ENCODE data around the gene SMARCA4. TPM values are rescaled to one million over a fixed set of nuclear protein-coding genes. Genes with fewer than 3 reads are reported as not detected.

Gene SMARCA4
- total and polyA plus RNA-seq, 2 experiments from 2014 or later: 177 to 336 TPM

DNA sequence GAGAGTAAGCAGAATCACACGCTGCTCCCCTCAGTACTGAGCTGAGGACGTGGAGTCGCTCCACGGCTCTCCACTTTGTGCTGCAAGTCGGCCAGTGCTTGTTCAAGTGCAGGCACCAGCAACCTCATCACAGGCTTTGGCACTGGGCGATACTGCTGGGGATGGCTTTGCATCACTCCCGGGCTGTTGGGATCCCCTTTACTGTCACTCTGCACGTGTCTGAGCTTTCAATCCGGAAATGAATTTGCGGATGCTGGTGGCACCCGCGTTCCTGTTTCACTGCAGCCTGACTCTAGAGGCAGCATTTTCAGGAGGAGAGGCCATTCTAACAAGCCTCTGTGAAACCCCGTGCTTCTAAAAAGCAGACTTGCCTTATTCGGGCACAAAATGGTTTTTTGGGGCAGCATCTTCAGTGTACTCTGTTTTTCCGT is 19.1 kb downstream of the SMARCA4 start (continued):
- TF ChIP-seq, protein P1, sequence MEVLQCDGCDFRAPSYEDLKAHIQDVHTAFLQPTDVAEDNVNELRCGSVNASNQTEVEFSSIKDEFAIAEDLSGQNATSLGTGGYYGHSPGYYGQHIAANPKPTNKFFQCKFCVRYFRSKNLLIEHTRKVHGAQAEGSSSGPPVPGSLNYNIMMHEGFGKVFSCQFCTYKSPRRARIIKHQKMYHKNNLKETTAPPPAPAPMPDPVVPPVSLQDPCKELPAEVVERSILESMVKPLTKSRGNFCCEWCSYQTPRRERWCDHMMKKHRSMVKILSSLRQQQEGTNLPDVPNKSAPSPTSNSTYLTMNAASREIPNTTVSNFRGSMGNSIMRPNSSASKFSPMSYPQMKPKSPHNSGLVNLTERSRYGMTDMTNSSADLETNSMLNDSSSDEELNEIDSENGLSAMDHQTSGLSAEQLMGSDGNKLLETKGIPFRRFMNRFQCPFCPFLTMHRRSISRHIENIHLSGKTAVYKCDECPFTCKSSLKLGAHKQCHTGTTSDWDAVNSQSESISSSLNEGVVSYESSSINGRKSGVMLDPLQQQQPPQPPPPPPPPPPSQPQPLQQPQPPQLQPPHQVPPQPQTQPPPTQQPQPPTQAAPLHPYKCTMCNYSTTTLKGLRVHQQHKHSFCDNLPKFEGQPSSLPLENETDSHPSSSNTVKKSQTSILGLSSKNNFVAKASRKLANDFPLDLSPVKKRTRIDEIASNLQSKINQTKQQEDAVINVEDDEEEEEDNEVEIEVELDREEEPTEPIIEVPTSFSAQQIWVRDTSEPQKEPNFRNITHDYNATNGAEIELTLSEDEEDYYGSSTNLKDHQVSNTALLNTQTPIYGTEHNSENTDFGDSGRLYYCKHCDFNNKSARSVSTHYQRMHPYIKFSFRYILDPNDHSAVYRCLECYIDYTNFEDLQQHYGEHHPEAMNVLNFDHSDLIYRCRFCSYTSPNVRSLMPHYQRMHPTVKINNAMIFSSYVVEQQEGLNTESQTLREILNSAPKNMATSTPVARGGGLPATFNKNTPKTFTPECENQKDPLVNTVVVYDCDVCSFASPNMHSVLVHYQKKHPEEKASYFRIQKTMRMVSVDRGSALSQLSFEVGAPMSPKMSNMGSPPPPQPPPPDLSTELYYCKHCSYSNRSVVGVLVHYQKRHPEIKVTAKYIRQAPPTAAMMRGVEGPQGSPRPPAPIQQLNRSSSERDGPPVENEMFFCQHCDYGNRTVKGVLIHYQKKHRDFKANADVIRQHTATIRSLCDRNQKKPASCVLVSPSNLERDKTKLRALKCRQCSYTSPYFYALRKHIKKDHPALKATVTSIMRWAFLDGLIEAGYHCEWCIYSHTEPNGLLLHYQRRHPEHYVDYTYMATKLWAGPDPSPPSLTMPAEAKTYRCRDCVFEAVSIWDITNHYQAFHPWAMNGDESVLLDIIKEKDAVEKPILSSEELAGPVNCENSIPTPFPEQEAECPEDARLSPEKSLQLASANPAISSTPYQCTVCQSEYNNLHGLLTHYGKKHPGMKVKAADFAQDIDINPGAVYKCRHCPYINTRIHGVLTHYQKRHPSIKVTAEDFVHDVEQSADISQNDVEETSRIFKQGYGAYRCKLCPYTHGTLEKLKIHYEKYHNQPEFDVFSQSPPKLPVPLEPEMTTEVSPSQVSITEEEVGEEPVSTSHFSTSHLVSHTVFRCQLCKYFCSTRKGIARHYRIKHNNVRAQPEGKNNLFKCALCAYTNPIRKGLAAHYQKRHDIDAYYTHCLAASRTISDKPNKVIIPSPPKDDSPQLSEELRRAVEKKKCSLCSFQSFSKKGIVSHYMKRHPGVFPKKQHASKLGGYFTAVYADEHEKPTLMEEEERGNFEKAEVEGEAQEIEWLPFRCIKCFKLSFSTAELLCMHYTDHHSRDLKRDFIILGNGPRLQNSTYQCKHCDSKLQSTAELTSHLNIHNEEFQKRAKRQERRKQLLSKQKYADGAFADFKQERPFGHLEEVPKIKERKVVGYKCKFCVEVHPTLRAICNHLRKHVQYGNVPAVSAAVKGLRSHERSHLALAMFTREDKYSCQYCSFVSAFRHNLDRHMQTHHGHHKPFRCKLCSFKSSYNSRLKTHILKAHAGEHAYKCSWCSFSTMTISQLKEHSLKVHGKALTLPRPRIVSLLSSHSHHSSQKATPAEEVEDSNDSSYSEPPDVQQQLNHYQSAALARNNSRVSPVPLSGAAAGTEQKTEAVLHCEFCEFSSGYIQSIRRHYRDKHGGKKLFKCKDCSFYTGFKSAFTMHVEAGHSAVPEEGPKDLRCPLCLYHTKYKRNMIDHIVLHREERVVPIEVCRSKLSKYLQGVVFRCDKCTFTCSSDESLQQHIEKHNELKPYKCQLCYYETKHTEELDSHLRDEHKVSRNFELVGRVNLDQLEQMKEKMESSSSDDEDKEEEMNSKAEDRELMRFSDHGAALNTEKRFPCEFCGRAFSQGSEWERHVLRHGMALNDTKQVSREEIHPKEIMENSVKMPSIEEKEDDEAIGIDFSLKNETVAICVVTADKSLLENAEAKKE (CRISPR knock-in tag; IDR thresholded peaks at IDR 0.05): no peak
- TF ChIP-seq, protein P2, sequence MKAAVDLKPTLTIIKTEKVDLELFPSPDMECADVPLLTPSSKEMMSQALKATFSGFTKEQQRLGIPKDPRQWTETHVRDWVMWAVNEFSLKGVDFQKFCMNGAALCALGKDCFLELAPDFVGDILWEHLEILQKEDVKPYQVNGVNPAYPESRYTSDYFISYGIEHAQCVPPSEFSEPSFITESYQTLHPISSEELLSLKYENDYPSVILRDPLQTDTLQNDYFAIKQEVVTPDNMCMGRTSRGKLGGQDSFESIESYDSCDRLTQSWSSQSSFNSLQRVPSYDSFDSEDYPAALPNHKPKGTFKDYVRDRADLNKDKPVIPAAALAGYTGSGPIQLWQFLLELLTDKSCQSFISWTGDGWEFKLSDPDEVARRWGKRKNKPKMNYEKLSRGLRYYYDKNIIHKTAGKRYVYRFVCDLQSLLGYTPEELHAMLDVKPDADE (IDR thresholded peaks at IDR 0.05): no peak

DNA sequence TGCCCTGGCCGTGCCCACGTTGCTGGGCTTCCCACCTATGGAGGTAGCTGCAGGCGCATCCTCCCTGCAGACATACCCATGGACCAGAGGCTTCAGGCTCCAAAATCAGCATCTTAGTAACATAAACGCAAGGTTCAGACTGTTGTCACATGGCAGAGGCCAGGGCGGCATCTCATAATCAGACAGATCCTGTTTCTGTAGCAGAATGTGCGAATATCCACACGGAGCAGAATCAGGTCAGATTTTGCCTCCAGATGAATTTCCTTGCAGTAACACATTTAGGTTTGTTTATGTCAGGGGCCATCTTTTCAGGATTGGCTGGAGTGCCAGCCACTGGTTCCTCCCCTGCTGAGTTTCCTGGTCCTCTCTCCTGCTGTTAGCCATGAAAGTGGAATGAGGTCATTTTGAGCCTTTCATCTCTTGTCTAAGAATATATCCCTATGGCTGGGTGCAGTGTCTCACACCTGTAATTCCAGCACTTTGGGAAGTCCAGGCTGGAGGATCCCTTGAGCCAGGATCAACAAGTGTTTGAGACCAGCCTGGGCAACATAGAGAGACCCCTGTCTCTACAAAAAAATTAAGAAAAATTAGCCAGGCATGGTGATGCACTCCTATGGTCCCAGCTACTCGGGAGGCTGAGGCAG is 20.5 kb downstream of the SMARCA4 start:
- H3K27me3 ChIP-seq (ENCODE audit: insufficient read depth): no peaks in the 10 kb centered on the region
- no peak overlapping the region for H3K27ac ChIP-seq (ENCODE audit: low read depth)
- H3K9me2 ChIP-seq (ENCODE audit: insufficient read depth): no peaks in the 10 kb centered on the region
- peaks cover 33% of the 10 kb centered on the region for H3K36me3 Mint-ChIP-seq (ENCODE audit: low read depth)
- no peak overlapping the region for H3K4me3 Mint-ChIP-seq
- no peak overlapping the region for H2AFZ ChIP-seq
- peaks cover 91% of the 10 kb centered on the region for H3K79me2 ChIP-seq (replicated peaks; ENCODE audit: insufficient read depth)
- no peak overlapping the region for H3K4me3 ChIP-seq
- ATAC-seq (no peak), DNase-seq (ENCODE audit: low spot score) (no peak)
- H4K20me1 ChIP-seq (replicated peaks; ENCODE audit: insufficient read depth): peaks cover 71% of the 10 kb centered on the region
- 0 out of 2 replicates have a peak, but pooled peaks cover 13% of the 10 kb centered on the region for H3F3A ChIP-seq (replicated peaks; ENCODE audit: low read depth)
- no peak overlapping the region for H3K4me2 ChIP-seq
- no peak overlapping the region for H3K27ac Mint-ChIP-seq
- no peaks in the 10 kb centered on the region for H3K9me3 Mint-ChIP-seq
- peaks cover 5% of the 10 kb centered on the region; the same call in 1 of the 2 replicates for H3K36me3 ChIP-seq (ENCODE audit: insufficient read depth)
- H3K4me1 Mint-ChIP-seq: peaks cover 15% of the 10 kb centered on the region; the same call in 2 of the 3 replicates
- H3K27me3 Mint-ChIP-seq (ENCODE audit: insufficient read depth, low read depth, poor library complexity): peaks cover 4% of the 10 kb centered on the region
- H3K4me1 ChIP-seq (ENCODE audit: insufficient read depth): no peaks in the 10 kb centered on the region; the same call in 1 of the 2 replicates
- TF ChIP-seq JUNB (IDR thresholded peaks at IDR 0.05; ENCODE audit: unreplicated experiment) (no peak), CREB1 (CRISPR knock-in tag; IDR thresholded peaks at IDR 0.05; ENCODE audit: low read depth) (no peak), EZH2phosphoT487 (IDR thresholded peaks at IDR 0.05; ENCODE audit: unreplicated experiment) (no peak), STAT1 (IDR thresholded peaks at IDR 0.05; ENCODE audit: unreplicated experiment) (no peak), POLR2AphosphoS5 (IDR thresholded peaks at IDR 0.05; ENCODE audit: low read depth) (no peak), ZNF114 (CRISPR knock-in tag; IDR thresholded peaks at IDR 0.05) (no peak), EZH2 (IDR thresholded peaks at IDR 0.05; ENCODE audit: low read depth, unreplicated experiment) (no peak), NANOG (IDR thresholded peaks at IDR 0.05; ENCODE audit: borderline replicate concordance) (no peak)
- TF ChIP-seq, protein P3, sequence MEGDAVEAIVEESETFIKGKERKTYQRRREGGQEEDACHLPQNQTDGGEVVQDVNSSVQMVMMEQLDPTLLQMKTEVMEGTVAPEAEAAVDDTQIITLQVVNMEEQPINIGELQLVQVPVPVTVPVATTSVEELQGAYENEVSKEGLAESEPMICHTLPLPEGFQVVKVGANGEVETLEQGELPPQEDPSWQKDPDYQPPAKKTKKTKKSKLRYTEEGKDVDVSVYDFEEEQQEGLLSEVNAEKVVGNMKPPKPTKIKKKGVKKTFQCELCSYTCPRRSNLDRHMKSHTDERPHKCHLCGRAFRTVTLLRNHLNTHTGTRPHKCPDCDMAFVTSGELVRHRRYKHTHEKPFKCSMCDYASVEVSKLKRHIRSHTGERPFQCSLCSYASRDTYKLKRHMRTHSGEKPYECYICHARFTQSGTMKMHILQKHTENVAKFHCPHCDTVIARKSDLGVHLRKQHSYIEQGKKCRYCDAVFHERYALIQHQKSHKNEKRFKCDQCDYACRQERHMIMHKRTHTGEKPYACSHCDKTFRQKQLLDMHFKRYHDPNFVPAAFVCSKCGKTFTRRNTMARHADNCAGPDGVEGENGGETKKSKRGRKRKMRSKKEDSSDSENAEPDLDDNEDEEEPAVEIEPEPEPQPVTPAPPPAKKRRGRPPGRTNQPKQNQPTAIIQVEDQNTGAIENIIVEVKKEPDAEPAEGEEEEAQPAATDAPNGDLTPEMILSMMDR (conservative IDR thresholded peaks at IDR 0.05; ENCODE audit: low read depth in 2 of 2): no peak
- TF ChIP-seq, protein P4, sequence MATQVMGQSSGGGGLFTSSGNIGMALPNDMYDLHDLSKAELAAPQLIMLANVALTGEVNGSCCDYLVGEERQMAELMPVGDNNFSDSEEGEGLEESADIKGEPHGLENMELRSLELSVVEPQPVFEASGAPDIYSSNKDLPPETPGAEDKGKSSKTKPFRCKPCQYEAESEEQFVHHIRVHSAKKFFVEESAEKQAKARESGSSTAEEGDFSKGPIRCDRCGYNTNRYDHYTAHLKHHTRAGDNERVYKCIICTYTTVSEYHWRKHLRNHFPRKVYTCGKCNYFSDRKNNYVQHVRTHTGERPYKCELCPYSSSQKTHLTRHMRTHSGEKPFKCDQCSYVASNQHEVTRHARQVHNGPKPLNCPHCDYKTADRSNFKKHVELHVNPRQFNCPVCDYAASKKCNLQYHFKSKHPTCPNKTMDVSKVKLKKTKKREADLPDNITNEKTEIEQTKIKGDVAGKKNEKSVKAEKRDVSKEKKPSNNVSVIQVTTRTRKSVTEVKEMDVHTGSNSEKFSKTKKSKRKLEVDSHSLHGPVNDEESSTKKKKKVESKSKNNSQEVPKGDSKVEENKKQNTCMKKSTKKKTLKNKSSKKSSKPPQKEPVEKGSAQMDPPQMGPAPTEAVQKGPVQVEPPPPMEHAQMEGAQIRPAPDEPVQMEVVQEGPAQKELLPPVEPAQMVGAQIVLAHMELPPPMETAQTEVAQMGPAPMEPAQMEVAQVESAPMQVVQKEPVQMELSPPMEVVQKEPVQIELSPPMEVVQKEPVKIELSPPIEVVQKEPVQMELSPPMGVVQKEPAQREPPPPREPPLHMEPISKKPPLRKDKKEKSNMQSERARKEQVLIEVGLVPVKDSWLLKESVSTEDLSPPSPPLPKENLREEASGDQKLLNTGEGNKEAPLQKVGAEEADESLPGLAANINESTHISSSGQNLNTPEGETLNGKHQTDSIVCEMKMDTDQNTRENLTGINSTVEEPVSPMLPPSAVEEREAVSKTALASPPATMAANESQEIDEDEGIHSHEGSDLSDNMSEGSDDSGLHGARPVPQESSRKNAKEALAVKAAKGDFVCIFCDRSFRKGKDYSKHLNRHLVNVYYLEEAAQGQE (IDR thresholded peaks at IDR 0.05; ENCODE audit: unreplicated experiment): no peak

Measured in GM23338 (cell line).